ENCODE data around the gene SYT14.
"Not testable (repeated sequence)": the region's sequence is repeated elsewhere in the genome, so short reads cannot be mapped to it uniquely, and the experiment has no call there.

SYT14 gene

GRCh38 chr1:210085359-210085758 lies 147.3 kb downstream of the SYT14 start:
- FAIRE-seq: no peak
- no peak for TF ChIP-seq POLR2A (IDR thresholded peaks at IDR 0.05; ENCODE audit: low read depth, low read length)
- DNase-seq (ENCODE audit: insufficient read length, low spot score): no peak

- no peak for FAIRE-seq
- no peak for DNase-seq (ENCODE audit: insufficient read length, low spot score)
- no peak for TF ChIP-seq POLR2A (IDR thresholded peaks at IDR 0.05; ENCODE audit: low read depth, low read length)
Observed at GRCh38 chr1:210087058-210087457, 149.0 kb downstream of the SYT14 start.

GRCh38 chr1:210089855-210090254 lies 151.8 kb downstream of the SYT14 start:
- TF ChIP-seq POLR2A (IDR thresholded peaks at IDR 0.05; ENCODE audit: low read depth, low read length): no peak
- DNase-seq (ENCODE audit: insufficient read length, low spot score): no peak
- FAIRE-seq: no peak

- FAIRE-seq: no peak
- TF ChIP-seq POLR2A (IDR thresholded peaks at IDR 0.05; ENCODE audit: low read depth, low read length): no peak
- DNase-seq (ENCODE audit: insufficient read length, low spot score): no peak
Observed at GRCh38 chr1:210092366-210092765, 154.3 kb downstream of the SYT14 start.

GRCh38 chr1:210093461-210093860 lies 155.4 kb downstream of the SYT14 start:
- no peak for FAIRE-seq
- DNase-seq (ENCODE audit: insufficient read length, low spot score): no peak

GRCh38 chr1:210098356-210098755 lies 160.3 kb downstream of the SYT14 start:
- TF ChIP-seq POLR2A (IDR thresholded peaks at IDR 0.05; ENCODE audit: low read depth, low read length): no peak
- DNase-seq (ENCODE audit: insufficient read length, low spot score): no peak
- no peak for FAIRE-seq

More at GRCh38 chr1:210093461-210093860, 155.4 kb downstream of the SYT14 start:
- TF ChIP-seq POLR2A (IDR thresholded peaks at IDR 0.05; ENCODE audit: low read depth, low read length): no peak

GRCh38 chr1:210099921-210100320 lies 161.9 kb downstream of the SYT14 start:
- FAIRE-seq: peak; percentile 23
- no peak for TF ChIP-seq POLR2A (IDR thresholded peaks at IDR 0.05; ENCODE audit: low read depth, low read length)
- no peak for DNase-seq (ENCODE audit: insufficient read length, low spot score)

- DNase-seq (ENCODE audit: insufficient read length, low spot score) (no peak), FAIRE-seq (no peak)
- no peak for TF ChIP-seq POLR2A (IDR thresholded peaks at IDR 0.05; ENCODE audit: low read depth, low read length)
Observed at GRCh38 chr1:210104103-210104502, 166.1 kb downstream of the SYT14 start.

- DNase-seq (ENCODE audit: insufficient read length, low spot score); FAIRE-seq: not testable (repeated sequence)
Observed at GRCh38 chr1:210112906-210113305, 174.9 kb downstream of the SYT14 start.

- DNase-seq (ENCODE audit: insufficient read length, low spot score) (no peak), FAIRE-seq (no peak)
- TF ChIP-seq POLR2A (IDR thresholded peaks at IDR 0.05; ENCODE audit: low read depth, low read length): no peak
Observed at GRCh38 chr1:210117198-210117597, 179.2 kb downstream of the SYT14 start.

GRCh38 chr1:210117681-210118170 lies 179.7 kb downstream of the SYT14 start:
- DNase-seq (ENCODE audit: insufficient read length, low spot score): no peak
- no peak for FAIRE-seq
- no peak for TF ChIP-seq POLR2A (IDR thresholded peaks at IDR 0.05; ENCODE audit: low read depth, low read length)

GRCh38 chr1:210123383-210123782 lies 185.4 kb downstream of the SYT14 start:
- DNase-seq (ENCODE audit: insufficient read length, low spot score) (no peak), FAIRE-seq (no peak)
- TF ChIP-seq POLR2A (IDR thresholded peaks at IDR 0.05; ENCODE audit: low read depth, low read length): no peak

- DNase-seq (ENCODE audit: insufficient read length, low spot score): peak; percentile 19
- TF ChIP-seq POLR2A (IDR thresholded peaks at IDR 0.05; ENCODE audit: low read depth, low read length): no peak
- peak; percentile 75 for FAIRE-seq
Observed at GRCh38 chr1:210123924-210124589, 186.0 kb downstream of the SYT14 start.

- peak; percentile 23 for FAIRE-seq
- no peak for TF ChIP-seq POLR2A (IDR thresholded peaks at IDR 0.05; ENCODE audit: low read depth, low read length)
- no peak for DNase-seq (ENCODE audit: insufficient read length, low spot score)
Observed at GRCh38 chr1:210124736-210125135, 186.7 kb downstream of the SYT14 start.

- TF ChIP-seq POLR2A (IDR thresholded peaks at IDR 0.05; ENCODE audit: low read depth, low read length): no peak
- FAIRE-seq (peak; percentile 48), DNase-seq (ENCODE audit: insufficient read length, low spot score) (no peak)
Observed at GRCh38 chr1:210125143-210125542, 187.1 kb downstream of the SYT14 start.

Measured in H54 (cell line).